GM08714 (cell line): ENCODE data around the gene AFAP1.

Experiments used
- H3K4me3 ChIP-seq: fragments of 200-500 bp; sonication (Bioruptor generic); 2 replicates; pipeline ENCODE4 v1.5.1; 2014; ENCODE audit warnings: mild to moderate bottlenecking, low read length, inconsistent platforms
- ZNF274 ChIP-seq: IDR thresholded peaks from 2 replicates; pipeline ENCODE4 v1.6.1; 2012; ENCODE audit warnings: mild to moderate bottlenecking, low read depth, low read length

The AFAP1 gene

GRCh38 chr4:7784131-7784870 lies 155.4 kb downstream of the AFAP1 start:
- TF ChIP-seq ZNF274, result no peak
- no peak overlapping the region for H3K4me3 ChIP-seq

- TF ChIP-seq ZNF274, result no peak
- no peak overlapping the region for H3K4me3 ChIP-seq
Observed at GRCh38 chr4:7783541-7783940, 156.1 kb downstream of the AFAP1 start.

- no peak overlapping the region for H3K4me3 ChIP-seq
- no peak for TF ChIP-seq ZNF274
Observed at GRCh38 chr4:7782783-7783182, 156.9 kb downstream of the AFAP1 start.

- no peak for TF ChIP-seq ZNF274
- H3K4me3 ChIP-seq, result no peak overlapping the region
Observed at GRCh38 chr4:7781993-7782392, 157.7 kb downstream of the AFAP1 start.

- H3K4me3 ChIP-seq, result no peak overlapping the region
- no peak for TF ChIP-seq ZNF274
Observed at GRCh38 chr4:7781366-7781765, 158.3 kb downstream of the AFAP1 start.

- TF ChIP-seq ZNF274, result no peak
- no peak overlapping the region for H3K4me3 ChIP-seq
Observed at GRCh38 chr4:7780751-7781348, 158.8 kb downstream of the AFAP1 start.

- TF ChIP-seq ZNF274, result no peak
- H3K4me3 ChIP-seq, result no peak overlapping the region
Observed at GRCh38 chr4:7779432-7779768, 160.3 kb downstream of the AFAP1 start.

- TF ChIP-seq ZNF274, result no peak
- no peak overlapping the region for H3K4me3 ChIP-seq
Observed at GRCh38 chr4:7778510-7779431, 160.9 kb downstream of the AFAP1 start.

GRCh38 chr4:7777871-7778509 lies 161.7 kb downstream of the AFAP1 start:
- no peak overlapping the region for H3K4me3 ChIP-seq
- TF ChIP-seq ZNF274, result no peak

GRCh38 chr4:7777017-7777710 lies 162.5 kb downstream of the AFAP1 start:
- no peak for TF ChIP-seq ZNF274
- H3K4me3 ChIP-seq, result no peak overlapping the region

GRCh38 chr4:7775396-7775795 lies 164.3 kb downstream of the AFAP1 start:
- no peak overlapping the region for H3K4me3 ChIP-seq
- no peak for TF ChIP-seq ZNF274

- no peak overlapping the region for H3K4me3 ChIP-seq
- no peak for TF ChIP-seq ZNF274
Observed at GRCh38 chr4:7774301-7775294, 165.1 kb downstream of the AFAP1 start.
